H1 (cell line): ENCODE measurements around the gene OLAH. TPM values are rescaled to one million over a fixed set of nuclear protein-coding genes. Genes with fewer than 3 reads are reported as not detected.

ENCODE experiments used
- CTCF ChIA-PET: fragments of 300-600 bp; sonication (Branson Sonifier 250); formaldehyde crosslinking; loops from one replicate; lab custom pipeline; 2021; ENCODE audit not compliant: partially characterized antibody; lab: Charles Lee
- POLR2A ChIA-PET: fragments of 300-600 bp; sonication (Branson Sonifier 250); formaldehyde crosslinking; loops from one replicate; lab custom pipeline; 2021; ENCODE audit warnings: inconsistent platforms; ENCODE audit not compliant: partially characterized antibody; lab: Charles Lee
- DNase-seq, 2 experiments: peaks; one replicate each; pipeline versions ENCODE4 v3.0.0 to v3.0.0-alpha.2; 2010 to 2022; ENCODE audit warnings: low spot score in 2 of 2, low read depth in 1 of 2, mixed read lengths in 1 of 2
- FAIRE-seq: peaks from 2 replicates; lab custom pipeline; 2011; peaks lifted over from hg19 to GRCh38; lab: Jason Lieb, UNC
- H2AFZ ChIP-seq: 2 replicates; pipeline ENCODE4 v1.8.1; 2012; ENCODE audit warnings: low read length, inconsistent platforms
- H2AK5ac ChIP-seq: 2 replicates; pipeline ENCODE4 v1.6.1; 2013; ENCODE audit warnings: low read depth, low read length
- H2BK120ac ChIP-seq: replicated peaks from 2 replicates; pipeline ENCODE3; 2013; ENCODE audit warnings: low read depth, low read length, inconsistent platforms
- H2BK12ac ChIP-seq: 2 replicates; pipeline ENCODE4 v1.6.1; 2013; ENCODE audit warnings: low read depth, low read length
- H2BK15ac ChIP-seq: 2 replicates; pipeline ENCODE4 v1.6.1; 2013; ENCODE audit warnings: low read length
- H2BK20ac ChIP-seq: 2 replicates; pipeline ENCODE4 v1.6.1; 2013; ENCODE audit warnings: low read length
- H2BK5ac ChIP-seq: 2 replicates; pipeline ENCODE4 v1.6.1; 2013; ENCODE audit warnings: low read depth, low read length
- H3K14ac ChIP-seq: 2 replicates; pipeline ENCODE4 v1.6.1; 2013; ENCODE audit warnings: inconsistent platforms; ENCODE audit not compliant: insufficient read length
- H3K18ac ChIP-seq: 2 replicates; pipeline ENCODE4 v1.6.1; 2013; ENCODE audit warnings: low read length; ENCODE audit errors: extremely low read depth
- H3K23ac ChIP-seq: 2 replicates; pipeline ENCODE4 v1.6.1; 2013; ENCODE audit warnings: inconsistent platforms; ENCODE audit not compliant: insufficient read length
- H3K23me2 ChIP-seq: 2 replicates; pipeline ENCODE4 v1.6.1; 2013; ENCODE audit warnings: low read depth, low read length
- H3K27ac ChIP-seq: 2 replicates; pipeline ENCODE4 v1.6.1; 2011; ENCODE audit warnings: low read depth, low read length, inconsistent platforms
- H3K27me3 ChIP-seq, 4 experiments: replicated peaks in 1 of 4; 1 replicate in 1 of 4; 2 replicates in 3 of 4; pipeline versions ENCODE4 v1.6.1 to v1.8.1; 2011 to 2013; ENCODE audit warnings: low read length in 3 of 4, mild to moderate bottlenecking in 3 of 4, inconsistent platforms in 2 of 4, mixed read lengths in 2 of 4, moderate library complexity in 1 of 4; ENCODE audit not compliant: control insufficient read depth in 3 of 4, insufficient read depth in 3 of 4; ENCODE audit errors: extremely low read depth in 1 of 4
- H3K36me3 ChIP-seq, 4 experiments: 2 replicates each; pipeline versions ENCODE4 v1.6.1 to v1.8.1; 2011 to 2013; ENCODE audit warnings: mild to moderate bottlenecking in 4 of 4, low read length in 3 of 4, moderate library complexity in 2 of 4, control low read depth in 1 of 4, inconsistent platforms in 1 of 4; ENCODE audit not compliant: insufficient read depth in 4 of 4, control insufficient read depth in 2 of 4
- H3K4ac ChIP-seq: replicated peaks from 2 replicates; pipeline ENCODE3; 2013; ENCODE audit warnings: low read length, low read depth, mixed read lengths, inconsistent platforms; ENCODE audit not compliant: insufficient read length
- H3K4me1 ChIP-seq, 4 experiments: replicated peaks in 1 of 4; 1 replicate in 1 of 4; 2 replicates in 3 of 4; pipeline versions ENCODE4 v1.6.1 to v1.8.1; 2011 to 2013; ENCODE audit warnings: low read length in 3 of 4, inconsistent platforms in 2 of 4, mixed read lengths in 1 of 4; ENCODE audit not compliant: insufficient read depth in 4 of 4, control insufficient read depth in 3 of 4
- H3K4me2 ChIP-seq, 2 experiments: 2 replicates each; pipeline versions ENCODE4 v1.6.1 to v1.8.1; 2011 to 2013; ENCODE audit warnings: low read depth in 2 of 2, low read length in 2 of 2, control low read depth in 1 of 2, inconsistent platforms in 1 of 2, mild to moderate bottlenecking in 1 of 2; ENCODE audit not compliant: insufficient read depth in 1 of 2
- H3K4me3 ChIP-seq, 4 experiments: fragments of 200-600, 300-600 bp in 1 of 4; sonication (generic), shearing (Covaris generic), sonication (Bioruptor Twin) in 1 of 4; 2 replicates each; pipeline versions ENCODE4 v1.5.1 to v1.8.1; 2011 to 2016; ENCODE audit warnings: low read length in 4 of 4, low read depth in 3 of 4, control low read depth in 2 of 4, inconsistent platforms in 2 of 4, mild to moderate bottlenecking in 2 of 4, mixed read lengths in 1 of 4, moderate library complexity in 1 of 4; ENCODE audit not compliant: insufficient read depth in 2 of 4; ENCODE audit errors: extremely low read depth in 1 of 4
- H3K56ac ChIP-seq: replicated peaks from 2 replicates; pipeline ENCODE3; 2013; ENCODE audit warnings: low read depth, mild to moderate bottlenecking, mixed read lengths, low read length, inconsistent platforms; ENCODE audit not compliant: insufficient read length
- H3K79me1 ChIP-seq: 2 replicates; pipeline ENCODE4 v1.6.1; 2013; ENCODE audit warnings: low read depth, low read length, control low read depth
- H3K79me2 ChIP-seq, 2 experiments: 2 replicates each; pipeline versions ENCODE4 v1.6.1 to v1.8.1; 2012 to 2013; ENCODE audit warnings: low read length in 2 of 2, mild to moderate bottlenecking in 2 of 2, inconsistent platforms in 1 of 2; ENCODE audit not compliant: insufficient read depth in 2 of 2, control insufficient read depth in 1 of 2
- H3K9ac ChIP-seq, 4 experiments: replicated peaks in 1 of 4; 1 replicate in 1 of 4; 2 replicates in 3 of 4; pipeline versions ENCODE4 v1.6.1 to v1.8.1; 2011 to 2013; ENCODE audit warnings: low read depth in 3 of 4, low read length in 3 of 4, control low read depth in 2 of 4, mild to moderate bottlenecking in 2 of 4, moderate library complexity in 2 of 4, inconsistent platforms in 1 of 4; ENCODE audit errors: extremely low read depth in 1 of 4
- H3K9me3 ChIP-seq, 2 experiments: 2 replicates each; pipeline versions ENCODE4 v1.6.1 to v1.8.1; 2012 to 2013; ENCODE audit warnings: mild to moderate bottlenecking in 2 of 2, moderate library complexity in 2 of 2, control low read depth in 1 of 2, inconsistent platforms in 1 of 2, low read depth in 1 of 2, low read length in 1 of 2, mixed read lengths in 1 of 2; ENCODE audit not compliant: insufficient read depth in 2 of 2
- H4K20me1 ChIP-seq, 2 experiments: replicated peaks in 1 of 2; 2 replicates each; pipeline versions ENCODE3 to v1.8.1; 2011 to 2013; ENCODE audit warnings: inconsistent platforms in 2 of 2, low read length in 2 of 2, mild to moderate bottlenecking in 1 of 2; ENCODE audit not compliant: insufficient read depth in 2 of 2, control insufficient read depth in 1 of 2
- H4K5ac ChIP-seq: 2 replicates; pipeline ENCODE4 v1.6.1; 2013; ENCODE audit warnings: low read length, low read depth, mixed read lengths, inconsistent platforms; ENCODE audit not compliant: insufficient read length
- H4K8ac ChIP-seq: 2 replicates; pipeline ENCODE4 v1.8.0; 2013; ENCODE audit warnings: mild to moderate bottlenecking, moderate library complexity, low read length, inconsistent platforms; ENCODE audit not compliant: insufficient read depth; ENCODE audit errors: extremely low read depth
- H4K91ac ChIP-seq: replicated peaks from 2 replicates; pipeline ENCODE3; 2013; ENCODE audit warnings: low read length, mixed read lengths, inconsistent platforms; ENCODE audit not compliant: insufficient read length
- ATF3 ChIP-seq: IDR thresholded peaks from 2 replicates; pipeline ENCODE4 v1.6.1; 2011; ENCODE audit warnings: low read depth, mild to moderate bottlenecking, low read length; ENCODE audit not compliant: insufficient read depth
- CBX5 ChIP-seq: fragments of 300-800, 300-1000 bp; sonication (generic); IDR thresholded peaks from 2 replicates; pipeline ENCODE4 v1.7.1; 2016; ENCODE audit warnings: antibody characterized with exemption, low read length, low read depth
- CHD2 ChIP-seq: IDR thresholded peaks from 2 replicates; pipeline ENCODE4 v1.6.1; 2012; ENCODE audit warnings: low read length, improper control_type of control experiment
- EZH2 ChIP-seq: fragments of 200-600 bp; sonication (generic); IDR thresholded peaks from 2 replicates; pipeline ENCODE4 v1.7.1; 2012; ENCODE audit warnings: low read depth, mild to moderate bottlenecking, moderate library complexity, low read length, inconsistent platforms; ENCODE audit not compliant: severe bottlenecking
- JUND ChIP-seq: IDR thresholded peaks from 2 replicates; pipeline ENCODE4 v1.6.1; 2011; ENCODE audit warnings: mild to moderate bottlenecking, improper control_type of control experiment, low read length
- KDM4A ChIP-seq: IDR thresholded peaks from one replicate; pipeline ENCODE4 v1.7.1; 2012; ENCODE audit warnings: low read depth, mild to moderate bottlenecking, moderate library complexity, low read length, inconsistent platforms; ENCODE audit not compliant: severe bottlenecking
- NANOG ChIP-seq: IDR thresholded peaks from 2 replicates; pipeline ENCODE4 v1.6.1; 2011; ENCODE audit warnings: low read length, low read depth, mild to moderate bottlenecking, inconsistent platforms; ENCODE audit not compliant: insufficient read depth, poor library complexity, severe bottlenecking
- POLR2AphosphoS5 ChIP-seq: IDR thresholded peaks from 2 replicates; pipeline ENCODE4 v1.6.1; 2011; ENCODE audit warnings: low read depth, low read length
- POU5F1 ChIP-seq: IDR thresholded peaks from 2 replicates; pipeline ENCODE4 v1.6.1; 2011; ENCODE audit warnings: low read depth, mild to moderate bottlenecking, low read length, moderate library complexity
- SIN3A ChIP-seq, 2 experiments: IDR thresholded peaks in 1 of 2; conservative IDR thresholded peaks in 1 of 2; 2 replicates each; pipeline ENCODE4 v1.6.1; 2011 to 2012; ENCODE audit warnings: low read length in 2 of 2, improper control_type of control experiment in 1 of 2, low read depth in 1 of 2, mild to moderate bottlenecking in 1 of 2
- SIX5 ChIP-seq: IDR thresholded peaks from 2 replicates; pipeline ENCODE4 v1.6.1; 2011; ENCODE audit warnings: mild to moderate bottlenecking, low read depth, low read length
- SP1 ChIP-seq: IDR thresholded peaks from 2 replicates; pipeline ENCODE4 v1.6.1; 2011; ENCODE audit warnings: low read depth, low read length
- SRF ChIP-seq: IDR thresholded peaks from 2 replicates; pipeline ENCODE4 v1.6.1; 2011; ENCODE audit warnings: mild to moderate bottlenecking, low read depth, low read length, moderate library complexity
- TAF7 ChIP-seq: optimal IDR thresholded peaks from 2 replicates; pipeline ENCODE3; 2011; ENCODE audit warnings: low read depth, mild to moderate bottlenecking, inconsistent platforms, low read length, moderate library complexity, borderline replicate concordance
- YY1 ChIP-seq: IDR thresholded peaks from 2 replicates; pipeline ENCODE4 v1.6.1; 2011; ENCODE audit warnings: low read depth, mild to moderate bottlenecking, low read length
- WGBS, 2 experiments: shearing (Covaris generic) in 1 of 2; methylation state at CpG; one replicate each; pipeline versions ENCODE4 v1.1.6 to v1.1.7; 2013 to 2015; ENCODE audit warnings: low lambda C conversion rate in 2 of 2, mixed read lengths in 2 of 2, inconsistent platforms in 1 of 2, low coverage in 1 of 2, missing lambda C conversion rate in 1 of 2; ENCODE audit not compliant: insufficient replicate concordance in 2 of 2, insufficient coverage in 1 of 2, insufficient read length in 1 of 2; ENCODE audit errors: extremely low coverage in 1 of 2, missing lambda C conversion rate in 1 of 2; 5-methylcytosine and 5-hydroxymethylcytosine counted together
- polyA plus RNA-seq, 7 experiments: library from polyadenylated mRNA; depleted of rRNA in 3 of 7; stranded (reverse) in 5 of 7; unstranded in 2 of 7; fragments of >200 nt in 5 of 7; fragments of 200-250 nt in 2 of 7; gene quantifications; 1 replicate in 5 of 7; 2 replicates in 1 of 7; 4 replicates in 1 of 7; pipeline versions ENCODE4 v1.2.1 to v1.2.3, GENCODE V29; 2011 to 2013; ENCODE audit warnings: missing spikeins in 2 of 7, mixed read lengths in 2 of 7
- total RNA-seq: library from RNA; stranded (reverse); fragmentation: NEBNext Ultra II Directional; extraction: Animal tissue kit (Norgen Biotek cat#: 25700); gene quantifications from 2 replicates; pipeline ENCODE4 v1.2.1, GENCODE V29; 2021

Gene OLAH
- total and polyA plus RNA-seq, 2 of the 8 experiments (the other 6 are each of a cell fraction or from before 2014, with no cell fraction given): not detected

GRCh38 chr10:15058689-15059088, 14.9 kb downstream of the OLAH start:
- no peak overlapping the region for H2AFZ ChIP-seq
- no peaks in the 10 kb centered on the region for H4K20me1 ChIP-seq
- POLR2A ChIA-PET: no interaction called here
- DNase-seq (no peak), FAIRE-seq (no peak)
- H3K9ac ChIP-seq: no peak overlapping the region
- no peaks in the 10 kb centered on the region for H3K36me3 ChIP-seq
- no peaks in the 10 kb centered on the region for H3K23me2 ChIP-seq
- no peak overlapping the region for H3K18ac ChIP-seq
- H4K8ac ChIP-seq: no peak overlapping the region
- no peaks in the 10 kb centered on the region for H3K79me2 ChIP-seq
- H4K91ac ChIP-seq: no peak overlapping the region
- H3K79me1 ChIP-seq: no peaks in the 10 kb centered on the region
- no peaks in the 10 kb centered on the region for H3K27me3 ChIP-seq
- WGBS, 2 experiments: 92% methylated on average over 1 of the region's 1 CpG; no CpG with 5 or more reads in 1 of the 2 experiments
- H3K27ac ChIP-seq: no peak overlapping the region
- no peaks in the 10 kb centered on the region for H3K4me1 ChIP-seq
- H4K5ac ChIP-seq: no peak overlapping the region
- H3K9me3 ChIP-seq: no peaks in the 10 kb centered on the region
- no peak overlapping the region for H3K14ac ChIP-seq
- H2BK5ac ChIP-seq: no peak overlapping the region
- H3K4me3 ChIP-seq: no peak overlapping the region
- CTCF ChIA-PET: no interaction called here
- H3K4me2 ChIP-seq: no peak overlapping the region
- H2BK12ac ChIP-seq: no peak overlapping the region
- no peak overlapping the region for H2BK120ac ChIP-seq
- H2BK20ac ChIP-seq: no peak overlapping the region
- H2AK5ac ChIP-seq: no peak overlapping the region
- no peak overlapping the region for H2BK15ac ChIP-seq
- H3K4ac ChIP-seq: no peak overlapping the region
- H3K56ac ChIP-seq: no peak overlapping the region
- H3K23ac ChIP-seq: no peak overlapping the region
- no peak for TF ChIP-seq KDM4A
- no peak for TF ChIP-seq POU5F1
- no peak for TF ChIP-seq YY1
- no peak for TF ChIP-seq ATF3
- TF ChIP-seq SIN3A (conservative IDR thresholded peaks at IDR 0.05 in 1 of 2, IDR thresholded peaks at IDR 0.05 in 1 of 2; ENCODE audit: low read depth in 1 of 2, low read length in 2 of 2): no peak
- TF ChIP-seq NANOG: no peak
- no peak for TF ChIP-seq JUND
- TF ChIP-seq TAF7: no peak
- no peak for TF ChIP-seq SRF
- no peak for TF ChIP-seq SIX5
- TF ChIP-seq POLR2AphosphoS5: no peak
- TF ChIP-seq SP1: no peak
- TF ChIP-seq CHD2: no peak
- no peak for TF ChIP-seq CBX5
- TF ChIP-seq EZH2: no peak
